T-cell (primary cell): ENCODE data around the gene GOLPH3. TPM values are rescaled to one million over a fixed set of nuclear protein-coding genes. Genes with fewer than 3 reads are reported as not detected.
"Not testable (repeated sequence)": the region's sequence is repeated elsewhere in the genome, so short reads cannot be mapped to it uniquely, and the experiment has no call there.

Source experiments
- ATAC-seq, 4 experiments: fragments of 200-7000 bp in 3 of 4; fragments of 150-1000 bp in 1 of 4; cut with Tn5 transposase; replicated peaks in 1 of 4; 1 replicate in 3 of 4; 2 replicates in 1 of 4; pipeline ENCODE4 v1.10.0; 2021; ENCODE audit warnings: moderate library complexity in 3 of 4, mild to moderate bottlenecking in 2 of 4, moderate number of reproducible peaks in 1 of 4
- CTCF ChIA-PET, 2 donors: fragments of 300-600 bp; sonication (Branson Sonifier 250); formaldehyde crosslinking; loops; one replicate each; lab custom pipeline; 2022; ENCODE audit warnings: antibody characterized with exemption in 2 of 2; lab: Charles Lee
- POLR2A ChIA-PET, 2 donors: fragments of 300-600 bp; sonication (Branson Sonifier 250); formaldehyde crosslinking; loops; one replicate each; lab custom pipeline; 2022; ENCODE audit warnings: antibody characterized with exemption in 2 of 2; lab: Charles Lee
- DNase-seq, 35 experiments: peaks; one replicate each; pipeline versions ENCODE4 v3.0.0 to v3.0.0-alpha.2; 2013 to 2023
- H3K27ac ChIP-seq: one replicate; pipeline ENCODE4 v1.5.1; 2013; ENCODE audit warnings: low read length
- H3K27me3 ChIP-seq, 2 experiments: replicated peaks in 1 of 2; 1 replicate in 1 of 2; 2 replicates in 1 of 2; pipeline versions ENCODE4 v1.6.1 to v1.7.0; 2013; ENCODE audit warnings: low read length in 1 of 2, mixed read lengths in 1 of 2; ENCODE audit not compliant: control insufficient read depth in 2 of 2, insufficient read depth in 2 of 2; ENCODE audit errors: extremely low read depth in 1 of 2
- H3K36me3 ChIP-seq, 2 donors: 1 replicate in 1 of 2; 2 replicates in 1 of 2; pipeline versions ENCODE4 v1.6.1 to v1.7.0; 2013; ENCODE audit warnings: low read length in 1 of 2; ENCODE audit not compliant: control insufficient read depth in 2 of 2, insufficient read depth in 1 of 2; ENCODE audit errors: extremely low read depth in 1 of 2
- H3K4me1 ChIP-seq, 2 experiments: 1 replicate in 1 of 2; 2 replicates in 1 of 2; pipeline versions ENCODE4 v1.6.1 to v1.7.0; 2013; ENCODE audit warnings: low read length in 2 of 2, mixed read lengths in 1 of 2; ENCODE audit not compliant: insufficient read depth in 2 of 2, control insufficient read depth in 1 of 2; ENCODE audit errors: extremely low read depth in 1 of 2
- H3K4me3 ChIP-seq, 2 donors: 1 replicate in 1 of 2; 2 replicates in 1 of 2; pipeline versions ENCODE4 v1.5.1 to v1.7.0; 2013; ENCODE audit warnings: mild to moderate bottlenecking in 2 of 2, low read length in 1 of 2, moderate library complexity in 1 of 2; ENCODE audit not compliant: control insufficient read depth in 1 of 2; ENCODE audit errors: extremely low read depth in 1 of 2
- H3K9me3 ChIP-seq: 2 replicates; pipeline ENCODE4 v1.7.0; 2013
- H3K27ac Mint-ChIP-seq, 2 donors: one replicate each; pipeline ENCODE4 v1.8.0; 2020 to 2021; ENCODE audit warnings: mild to moderate bottlenecking in 2 of 2, mixed read lengths in 2 of 2
- H3K27me3 Mint-ChIP-seq, 2 donors: one replicate each; pipeline ENCODE4 v1.8.0; 2021 to 2022; ENCODE audit warnings: mixed read lengths in 2 of 2
- H3K36me3 Mint-ChIP-seq: one replicate; pipeline ENCODE4 v1.8.0; 2021; ENCODE audit warnings: mixed read lengths
- H3K4me1 Mint-ChIP-seq, 3 donors: one replicate each; pipeline ENCODE4 v1.8.0; 2020 to 2022; ENCODE audit warnings: mixed read lengths in 3 of 3, mild to moderate bottlenecking in 1 of 3
- H3K4me3 Mint-ChIP-seq, 3 donors: one replicate each; pipeline ENCODE4 v1.8.0; 2020 to 2022; ENCODE audit warnings: mild to moderate bottlenecking in 3 of 3, mixed read lengths in 3 of 3, moderate library complexity in 3 of 3
- H3K9me3 Mint-ChIP-seq, 3 donors: one replicate each; pipeline ENCODE4 v1.8.0; 2020 to 2022; ENCODE audit warnings: mixed read lengths in 3 of 3
- WGBS: methylation state at CpG from one replicate; pipeline ENCODE4 v1.1.5; 2013; ENCODE audit warnings: missing lambda C conversion rate; ENCODE audit not compliant: insufficient coverage; 5-methylcytosine and 5-hydroxymethylcytosine counted together
- total RNA-seq, 35 experiments: library from RNA in 6 of 35; stranded (reverse) in 6 of 35; fragments of 120-200 nt in 1 of 35; gene quantifications; one replicate each; pipeline versions ENCODE4 v1.2.1 to v1.2.4 and lab custom pipeline; 2013 to 2026

GOLPH3 gene
- total RNA-seq, 5 donors from 2014 or later (not counting 1 experiment from before 2014, with no cell fraction given): 49.3 to 87.6 (median 73.8) TPM

- H3K27ac Mint-ChIP-seq: no peak overlapping the region
- no peaks in the 10 kb centered on the region for H3K36me3 Mint-ChIP-seq
- ChIA-PET POLR2A (no interaction called here), CTCF (no interaction called here)
- Histone ChIP-seq H3K36me3 (no peaks in the 10 kb centered on the region), H3K9me3 (no peaks in the 10 kb centered on the region), H3K4me1 (no peaks in the 10 kb centered on the region), H3K4me3 (no peak overlapping the region), H3K27ac (no peak overlapping the region), H3K27me3 (no peaks in the 10 kb centered on the region)
- no peak for ATAC-seq
- no peaks in the 10 kb centered on the region for H3K9me3 Mint-ChIP-seq
- WGBS: 77% methylated on average over 2 of the region's 4 CpGs
- no peaks in the 10 kb centered on the region for H3K27me3 Mint-ChIP-seq
- no peak for DNase-seq
- H3K4me1 Mint-ChIP-seq: no peaks in the 10 kb centered on the region
- no peak overlapping the region for H3K4me3 Mint-ChIP-seq
Measured at GRCh38 chr5:32082701-32083100, 91.4 kb downstream of the GOLPH3 start.

- H3K9me3 Mint-ChIP-seq, H3K4me1 ChIP-seq, H3K36me3 Mint-ChIP-seq, H3K4me3 ChIP-seq, H3K4me1 Mint-ChIP-seq, H3K27me3 ChIP-seq, CTCF ChIA-PET, POLR2A ChIA-PET, ATAC-seq, H3K27ac Mint-ChIP-seq, H3K4me3 Mint-ChIP-seq, H3K36me3 ChIP-seq, DNase-seq, H3K27ac ChIP-seq, H3K9me3 ChIP-seq, H3K27me3 Mint-ChIP-seq: not testable (repeated sequence)
- no CpG with 5 or more reads among the region's 1 CpG for WGBS
Measured at GRCh38 chr5:32080565-32080964, 93.6 kb downstream of the GOLPH3 start.

GRCh38 chr5:32078855-32079254, 95.3 kb downstream of the GOLPH3 start:
- not testable (repeated sequence) for H3K9me3 Mint-ChIP-seq, H3K36me3 Mint-ChIP-seq
- CTCF ChIA-PET: interaction anchor here (0.6 to 0.7 kb wide), 6 partner anchors 9 to 497 kb away, joined by 3 to 7 read pairs (median 4); no protein-coding TSS in a partner anchor

GRCh38 chr5:32076699-32077695, 97.1 kb downstream of the GOLPH3 start:
- Histone ChIP-seq H3K27me3 (no peaks in the 10 kb centered on the region), H3K4me3 (no peak overlapping the region), H3K9me3 (no peaks in the 10 kb centered on the region), H3K27ac (no peak overlapping the region), H3K4me1 (no peaks in the 10 kb centered on the region), H3K36me3 (no peaks in the 10 kb centered on the region)
- no CpG with 5 or more reads among the region's 4 CpGs for WGBS
- ATAC-seq (peak in 2 of 4 experiments; percentile 38 to 42), DNase-seq (peak in 30 of 35 experiments; percentile 5 to 63 (median 34))
- H3K27me3 Mint-ChIP-seq: no peaks in the 10 kb centered on the region
- no peaks in the 10 kb centered on the region for H3K4me1 Mint-ChIP-seq
- no peaks in the 10 kb centered on the region for H3K9me3 Mint-ChIP-seq
- no peak overlapping the region for H3K27ac Mint-ChIP-seq
- POLR2A ChIA-PET: no interaction called here
- no peaks in the 10 kb centered on the region for H3K36me3 Mint-ChIP-seq
- CTCF ChIA-PET: interaction anchor here (0.6 to 1.9 kb wide), 18 partner anchors 8 to 495 kb away, joined by 3 to 13 read pairs (median 4); partner anchors contain the start of gene PDZD2 (in 1 of the 2)
- no peak overlapping the region for H3K4me3 Mint-ChIP-seq

More at GRCh38 chr5:32078855-32079254, 95.3 kb downstream of the GOLPH3 start:
- POLR2A ChIA-PET: interaction anchor here in 1 of 2 donors (0.6 kb wide), 1 partner anchor 262 kb away, joined by 3 read pairs; no protein-coding TSS in a partner anchor
- not testable (repeated sequence) for H3K27ac ChIP-seq, H3K4me3 ChIP-seq, H3K9me3 ChIP-seq, H3K4me1 Mint-ChIP-seq, DNase-seq, ATAC-seq, H3K27me3 ChIP-seq, H3K36me3 ChIP-seq, H3K27ac Mint-ChIP-seq, H3K4me3 Mint-ChIP-seq, H3K27me3 Mint-ChIP-seq, H3K4me1 ChIP-seq
- WGBS: 92% methylated on average over 2 of the region's 6 CpGs

Other genes with a start within 250 kb of the GOLPH3 start
- 10 to 100 TPM; 19.3 to 22.2 (median 20.0) TPM for gene MTMR12, start 138.6 kb upstream of the GOLPH3 start, total RNA-seq